ENCODE data around the gene SREBF1. TPM values are rescaled to one million over a fixed set of nuclear protein-coding genes. Genes with fewer than 3 reads are reported as not detected.

Gene SREBF1
- total RNA-seq, 1 donor from 2014 or later: 81.2 TPM

GRCh38 chr17:17833658-17834357 lies 3.0 kb downstream of the SREBF1 start:
- Mint-ChIP-seq H3K4me3 (peak overlapping the region; percentile 71), H3K36me3 (peaks cover 3% of the 10 kb centered on the region), H3K4me1 (ENCODE audit: unreplicated experiment) (peaks cover 59% of the 10 kb centered on the region), H3K27me3 (no peaks in the 10 kb centered on the region), H3K9me3 (no peaks in the 10 kb centered on the region), H3K27ac (peak overlapping the region; percentile 82)
- no peak for DNase-seq (ENCODE audit: extremely low spot score, unreplicated experiment)
- no peak for TF ChIP-seq CTCF (conservative IDR thresholded peaks at IDR 0.05)

GRCh38 chr17:17832032-17832363 lies 4.8 kb downstream of the SREBF1 start:
- no peak overlapping the region for H3K4me3 Mint-ChIP-seq
- TF ChIP-seq CTCF (conservative IDR thresholded peaks at IDR 0.05): no peak
- H3K36me3 Mint-ChIP-seq: peaks cover 3% of the 10 kb centered on the region
- peaks cover 47% of the 10 kb centered on the region for H3K4me1 Mint-ChIP-seq (ENCODE audit: unreplicated experiment)
- DNase-seq (ENCODE audit: extremely low spot score, unreplicated experiment): no peak
- H3K27me3 Mint-ChIP-seq: no peaks in the 10 kb centered on the region
- no peaks in the 10 kb centered on the region for H3K9me3 Mint-ChIP-seq
- peak overlapping the region; percentile 71 for H3K27ac Mint-ChIP-seq

GRCh38 chr17:17831208-17832031 lies 5.4 kb downstream of the SREBF1 start:
- no peak for DNase-seq (ENCODE audit: extremely low spot score, unreplicated experiment)
- no peak for TF ChIP-seq CTCF (conservative IDR thresholded peaks at IDR 0.05)
- Mint-ChIP-seq H3K27me3 (no peaks in the 10 kb centered on the region), H3K36me3 (peaks cover 3% of the 10 kb centered on the region), H3K27ac (peak overlapping the region; percentile 91), H3K9me3 (no peaks in the 10 kb centered on the region), H3K4me1 (ENCODE audit: unreplicated experiment) (peaks cover 52% of the 10 kb centered on the region), H3K4me3 (peak overlapping the region; percentile 23)

GRCh38 chr17:17830740-17831207 lies 6.0 kb downstream of the SREBF1 start:
- peak overlapping the region; percentile 23 for H3K4me3 Mint-ChIP-seq
- H3K9me3 Mint-ChIP-seq: no peaks in the 10 kb centered on the region
- peak overlapping the region; percentile 91 for H3K27ac Mint-ChIP-seq
- no peaks in the 10 kb centered on the region for H3K27me3 Mint-ChIP-seq
- peaks cover 7% of the 10 kb centered on the region for H3K36me3 Mint-ChIP-seq
- H3K4me1 Mint-ChIP-seq (ENCODE audit: unreplicated experiment): peaks cover 55% of the 10 kb centered on the region
- TF ChIP-seq CTCF (conservative IDR thresholded peaks at IDR 0.05): no peak
- DNase-seq (ENCODE audit: extremely low spot score, unreplicated experiment): no peak

- no peak for DNase-seq (ENCODE audit: extremely low spot score, unreplicated experiment)
- Mint-ChIP-seq H3K4me3 (no peak overlapping the region), H3K27me3 (no peaks in the 10 kb centered on the region), H3K4me1 (ENCODE audit: unreplicated experiment) (peaks cover 52% of the 10 kb centered on the region), H3K27ac (peak overlapping the region; percentile 83), H3K9me3 (no peaks in the 10 kb centered on the region), H3K36me3 (peaks cover 7% of the 10 kb centered on the region)
- TF ChIP-seq CTCF (conservative IDR thresholded peaks at IDR 0.05): no peak
These were observed 6.6 kb downstream of the SREBF1 start for GRCh38 chr17:17830269-17830567.
